Measurements from ENCODE around the gene CRISPLD2. TPM values are rescaled to one million over a fixed set of nuclear protein-coding genes. Genes with fewer than 3 reads are reported as not detected.
"Not testable (repeated sequence)": the region's sequence is repeated elsewhere in the genome, so short reads cannot be mapped to it uniquely, and the experiment has no call there.

The CRISPLD2 gene
- polyA plus RNA-seq, 2 donors = 3.7 to 8.8 TPM

DNA sequence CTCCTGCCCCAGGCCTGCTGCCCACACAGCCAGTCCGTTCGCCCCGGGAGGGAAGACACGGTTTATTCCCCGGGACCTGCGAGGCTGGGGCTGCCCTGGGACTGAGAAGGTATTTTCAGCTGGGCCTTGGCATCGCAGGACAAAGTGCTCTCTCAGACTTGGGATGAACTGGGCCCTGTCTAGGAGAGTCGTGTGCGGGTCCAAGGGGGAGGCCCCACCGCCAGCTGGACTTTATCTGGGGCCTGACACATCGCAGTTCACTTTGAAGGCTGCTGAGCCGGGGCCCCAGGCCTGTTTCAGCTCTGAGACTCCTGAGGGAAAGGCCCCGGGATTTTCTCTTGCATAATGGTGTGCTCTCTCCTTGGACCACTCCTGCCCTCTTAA is 6.8 kb downstream of the CRISPLD2 start:
- no peaks in the 10 kb centered on the region for H3K9me3 ChIP-seq (ENCODE audit: control insufficient read depth in 2 of 2, insufficient read depth in 1 of 2, low read depth in 1 of 2, low read length in 1 of 2)
- H3K27me3 ChIP-seq (ENCODE audit: control insufficient read depth in 1 of 2, insufficient read depth in 2 of 2, low read length in 2 of 2) = no peaks in the 10 kb centered on the region
- no peaks in the 10 kb centered on the region for H3K4me1 ChIP-seq (ENCODE audit: control insufficient read depth in 2 of 2, insufficient read depth in 2 of 2, low read length in 1 of 2)
- no peaks in the 10 kb centered on the region for H3K36me3 ChIP-seq (ENCODE audit: control insufficient read depth in 2 of 2, insufficient read depth in 2 of 2, low read length in 1 of 2)
- no peak overlapping the region for H3K4me3 ChIP-seq (ENCODE audit: low read depth in 1 of 2, low read length in 2 of 2)
- H3K27ac ChIP-seq (ENCODE audit: low read depth in 2 of 2, low read length in 1 of 2) = peak overlapping the region; percentile 84 to 89
- WGBS, 2 donors = 63% methylated on average over 13 of the region's 13 CpGs

DNA sequence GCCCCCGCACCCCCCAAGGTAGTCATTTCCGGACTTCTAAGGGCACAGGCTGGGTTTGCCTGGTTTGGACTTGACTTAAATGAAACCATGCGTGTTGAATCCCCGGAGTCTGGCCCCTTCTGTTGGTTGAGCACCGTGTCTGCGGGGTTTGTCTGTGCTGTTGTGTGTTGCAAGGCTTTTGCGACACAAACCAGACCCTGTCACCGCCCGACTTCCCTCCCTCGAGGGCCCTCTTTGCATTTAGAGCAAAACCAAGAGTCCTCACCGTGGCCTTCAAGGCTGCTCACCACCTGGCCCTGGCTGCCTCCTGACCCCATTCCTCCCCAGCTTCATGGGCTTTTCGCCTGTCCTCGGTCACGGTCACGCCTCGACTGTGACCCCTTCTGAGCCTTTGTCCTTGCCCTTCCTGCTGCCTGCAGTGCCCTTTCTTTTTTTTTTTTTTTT is 7.4 kb downstream of the CRISPLD2 start:
- Histone ChIP-seq H3K27ac (ENCODE audit: low read depth in 2 of 2, low read length in 1 of 2) (peak overlapping the region; percentile 84 to 90), H3K4me3 (ENCODE audit: low read depth in 1 of 2, low read length in 2 of 2) (no peak overlapping the region)

DNA sequence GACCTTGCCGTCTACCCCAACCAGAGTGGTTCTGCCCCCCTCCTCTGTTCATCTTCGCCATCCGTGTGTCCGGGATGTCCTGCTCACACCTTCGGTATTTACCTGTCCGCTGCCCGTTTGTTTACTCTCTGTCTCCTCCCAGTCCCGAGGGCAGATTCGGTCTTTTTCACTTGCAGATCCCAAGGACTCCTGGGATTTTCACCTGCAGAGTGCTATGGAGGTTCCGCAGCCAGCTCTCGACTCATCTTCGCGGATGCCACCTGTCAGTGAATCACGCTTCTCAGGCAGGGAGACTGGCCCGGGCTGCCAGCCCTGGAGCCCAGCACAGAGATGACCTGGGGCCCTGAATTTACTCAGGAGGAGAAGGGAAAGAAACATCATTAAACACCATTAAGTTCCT is 8.1 kb downstream of the CRISPLD2 start:
- no peak overlapping the region for H3K4me3 ChIP-seq (ENCODE audit: low read depth in 1 of 2, low read length in 2 of 2)
- H3K27me3 ChIP-seq (ENCODE audit: control insufficient read depth in 1 of 2, insufficient read depth in 2 of 2, low read length in 2 of 2) = no peaks in the 10 kb centered on the region
- H3K4me1 ChIP-seq (ENCODE audit: control insufficient read depth in 2 of 2, insufficient read depth in 2 of 2, low read length in 1 of 2) = no peaks in the 10 kb centered on the region
- no peaks in the 10 kb centered on the region for H3K9me3 ChIP-seq (ENCODE audit: control insufficient read depth in 2 of 2, insufficient read depth in 1 of 2, low read depth in 1 of 2, low read length in 1 of 2)
- H3K27ac ChIP-seq (ENCODE audit: low read depth in 2 of 2, low read length in 1 of 2) = peak overlapping the region; percentile 19 to 85
- H3K36me3 ChIP-seq (ENCODE audit: control insufficient read depth in 2 of 2, insufficient read depth in 2 of 2, low read length in 1 of 2) = no peaks in the 10 kb centered on the region
- 80% methylated on average over 15 of the region's 15 CpGs for WGBS, 2 donors

More for the DNA sequence above, 7.4 kb downstream of the CRISPLD2 start:
- Histone ChIP-seq H3K4me1 (ENCODE audit: control insufficient read depth in 2 of 2, insufficient read depth in 2 of 2, low read length in 1 of 2) (no peaks in the 10 kb centered on the region), H3K27me3 (ENCODE audit: control insufficient read depth in 1 of 2, insufficient read depth in 2 of 2, low read length in 2 of 2) (no peaks in the 10 kb centered on the region), H3K9me3 (ENCODE audit: control insufficient read depth in 2 of 2, insufficient read depth in 1 of 2, low read depth in 1 of 2, low read length in 1 of 2) (no peaks in the 10 kb centered on the region), H3K36me3 (ENCODE audit: control insufficient read depth in 2 of 2, insufficient read depth in 2 of 2, low read length in 1 of 2) (no peaks in the 10 kb centered on the region)
- 61 to 73% methylated on average over 16 of the region's 16 CpGs for WGBS, 2 donors

DNA sequence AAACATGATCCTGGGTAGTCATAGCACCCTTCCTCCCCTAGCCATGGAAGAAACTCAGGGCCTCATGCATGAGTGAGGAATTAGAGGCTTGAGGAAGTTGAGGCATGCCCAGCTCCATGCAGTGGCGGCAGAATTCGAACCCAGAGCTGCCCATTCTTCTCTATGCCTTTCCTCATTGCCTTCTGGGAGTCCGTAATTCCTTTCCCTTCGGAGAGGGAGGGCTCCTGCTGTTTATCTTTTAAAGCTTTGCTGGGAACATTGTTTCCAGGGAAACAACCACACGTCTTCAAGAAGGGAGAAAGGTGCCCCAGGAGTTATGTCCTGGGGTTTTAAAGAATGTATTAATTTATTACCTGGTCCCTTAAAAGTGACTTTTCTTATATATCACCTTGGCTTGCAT is 8.5 kb downstream of the CRISPLD2 start:
- WGBS, 2 donors = 72 to 79% methylated on average over 5 of the region's 5 CpGs
- Histone ChIP-seq H3K36me3 (ENCODE audit: control insufficient read depth in 2 of 2, insufficient read depth in 2 of 2, low read length in 1 of 2) (no peaks in the 10 kb centered on the region), H3K27me3 (ENCODE audit: control insufficient read depth in 1 of 2, insufficient read depth in 2 of 2, low read length in 2 of 2) (no peaks in the 10 kb centered on the region), H3K4me1 (ENCODE audit: control insufficient read depth in 2 of 2, insufficient read depth in 2 of 2, low read length in 1 of 2) (no peaks in the 10 kb centered on the region), H3K4me3 (ENCODE audit: low read depth in 1 of 2, low read length in 2 of 2) (no peak overlapping the region), H3K9me3 (ENCODE audit: control insufficient read depth in 2 of 2, insufficient read depth in 1 of 2, low read depth in 1 of 2, low read length in 1 of 2) (no peaks in the 10 kb centered on the region), H3K27ac (ENCODE audit: low read depth in 2 of 2, low read length in 1 of 2) (peak overlapping the region; percentile 19 to 69)

DNA sequence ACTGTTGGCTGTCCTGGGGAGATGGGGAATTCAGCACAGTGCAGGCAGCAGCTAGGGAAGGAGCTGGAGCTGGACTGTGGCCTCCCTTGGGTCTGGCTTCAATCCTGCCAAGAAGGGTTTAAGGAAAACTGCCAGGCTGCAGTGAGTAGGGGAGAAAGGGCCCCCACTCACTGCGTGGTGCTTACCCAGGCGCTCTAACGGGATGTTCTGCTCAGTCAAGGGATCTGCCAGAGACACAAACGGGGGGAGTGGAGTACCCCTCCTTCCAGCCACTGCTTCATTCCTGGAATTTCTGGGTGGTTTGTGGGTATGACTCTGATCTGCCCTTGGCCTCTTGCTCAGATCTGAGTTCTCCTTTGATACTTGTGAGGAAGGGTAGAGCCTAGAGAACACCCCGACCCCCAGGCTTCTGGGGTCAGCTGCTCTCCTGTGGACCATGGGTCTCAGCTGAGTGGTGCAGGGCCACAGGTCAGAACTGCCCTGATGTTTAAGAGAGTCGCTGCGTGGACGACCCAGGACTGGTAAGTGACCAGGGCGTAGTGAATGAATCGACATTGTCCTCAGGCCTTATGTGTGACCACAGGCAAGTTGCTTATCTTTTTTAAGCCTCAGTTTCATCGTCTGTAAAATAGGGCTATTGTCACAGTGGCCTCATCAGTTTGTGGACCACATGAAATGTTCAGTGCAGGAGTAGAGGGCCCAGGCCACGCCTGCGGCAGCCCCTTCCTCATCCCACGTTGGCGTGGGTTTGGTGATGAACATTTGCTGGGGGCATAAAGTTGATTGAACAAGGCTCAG is 9.6 kb downstream of the CRISPLD2 start:
- 70 to 71% methylated on average over 15 of the region's 15 CpGs for WGBS, 2 donors
- H3K27me3 ChIP-seq (ENCODE audit: control insufficient read depth in 1 of 2, insufficient read depth in 2 of 2, low read length in 2 of 2) = no peaks in the 10 kb centered on the region
- H3K4me1 ChIP-seq (ENCODE audit: control insufficient read depth in 2 of 2, insufficient read depth in 2 of 2, low read length in 1 of 2) = peaks cover 0 to 4% of the 10 kb centered on the region in 2 donors
- H3K27ac ChIP-seq (ENCODE audit: low read depth in 2 of 2, low read length in 1 of 2) = peak overlapping the region; percentile 83 to 92
- no peaks in the 10 kb centered on the region for H3K36me3 ChIP-seq (ENCODE audit: control insufficient read depth in 2 of 2, insufficient read depth in 2 of 2, low read length in 1 of 2)
- H3K4me3 ChIP-seq (ENCODE audit: low read depth in 1 of 2, low read length in 2 of 2) = no peak overlapping the region
- no peaks in the 10 kb centered on the region for H3K9me3 ChIP-seq (ENCODE audit: control insufficient read depth in 2 of 2, insufficient read depth in 1 of 2, low read depth in 1 of 2, low read length in 1 of 2)

DNA sequence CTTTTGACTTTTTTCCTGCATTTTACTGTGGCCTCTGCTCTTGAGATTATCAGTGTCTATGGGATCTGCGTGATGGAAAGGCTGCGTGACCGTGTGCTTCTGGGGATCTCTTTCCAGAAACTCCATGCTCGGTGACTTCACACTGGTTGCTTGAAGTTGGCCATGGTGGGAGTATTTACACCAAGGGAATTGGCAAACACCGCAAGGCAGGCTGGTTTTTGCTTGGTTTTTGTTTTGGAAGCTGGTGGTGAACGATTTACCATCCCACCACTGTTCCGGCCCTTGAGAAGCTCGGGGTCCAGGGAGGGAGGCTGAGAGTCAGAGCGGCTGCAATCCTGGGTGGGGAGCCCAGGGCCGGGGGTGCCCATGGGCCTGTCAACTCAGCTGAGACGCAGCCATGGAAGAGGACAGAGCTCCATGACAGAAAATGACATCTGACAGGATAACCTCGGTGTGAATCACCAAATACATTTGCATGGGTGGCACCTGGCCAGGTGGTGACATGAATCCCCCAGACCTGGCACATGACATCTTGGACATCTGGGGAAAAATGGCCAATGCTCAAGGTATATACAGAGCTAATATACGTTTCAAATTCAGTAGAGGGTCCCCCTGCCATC is 11.1 kb downstream of the CRISPLD2 start:
- Histone ChIP-seq H3K27me3 (ENCODE audit: control insufficient read depth in 1 of 2, insufficient read depth in 2 of 2, low read length in 2 of 2) (no peaks in the 10 kb centered on the region), H3K4me1 (ENCODE audit: control insufficient read depth in 2 of 2, insufficient read depth in 2 of 2, low read length in 1 of 2) (peaks cover 0 to 9% of the 10 kb centered on the region in 2 donors), H3K9me3 (ENCODE audit: control insufficient read depth in 2 of 2, insufficient read depth in 1 of 2, low read depth in 1 of 2, low read length in 1 of 2) (no peaks in the 10 kb centered on the region), H3K36me3 (ENCODE audit: control insufficient read depth in 2 of 2, insufficient read depth in 2 of 2, low read length in 1 of 2) (no peaks in the 10 kb centered on the region), H3K27ac (ENCODE audit: low read depth in 2 of 2, low read length in 1 of 2) (peak overlapping the region; percentile 53 to 92), H3K4me3 (ENCODE audit: low read depth in 1 of 2, low read length in 2 of 2) (no peak overlapping the region)
- 84 to 87% methylated on average over 13 of the region's 13 CpGs for WGBS, 2 donors

DNA sequence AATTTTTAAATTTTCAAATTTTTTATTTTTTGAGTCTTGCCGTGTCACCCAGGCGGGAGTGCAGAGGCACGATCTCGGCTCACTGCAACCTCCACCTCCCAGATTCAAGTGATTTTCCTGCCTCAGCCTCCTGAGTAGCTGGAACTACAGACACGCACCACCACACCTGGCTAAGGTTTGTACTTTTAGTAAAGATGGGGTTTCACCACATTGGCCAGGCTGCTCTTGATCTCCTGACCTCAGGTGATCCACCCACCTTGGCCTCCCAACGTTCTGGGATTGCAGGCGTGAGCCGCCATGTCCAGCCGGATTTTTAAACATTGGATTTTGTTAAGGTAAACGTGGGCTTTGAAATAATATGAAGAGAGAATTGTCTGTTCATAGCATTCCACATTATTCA is 11.9 kb downstream of the CRISPLD2 start:
- not testable (repeated sequence) for H3K9me3 ChIP-seq (ENCODE audit: control insufficient read depth in 2 of 2, insufficient read depth in 1 of 2, low read depth in 1 of 2, low read length in 1 of 2); H3K4me1 ChIP-seq (ENCODE audit: control insufficient read depth in 2 of 2, insufficient read depth in 2 of 2, low read length in 1 of 2); H3K4me3 ChIP-seq (ENCODE audit: low read depth in 1 of 2, low read length in 2 of 2); H3K36me3 ChIP-seq (ENCODE audit: control insufficient read depth in 2 of 2, insufficient read depth in 2 of 2, low read length in 1 of 2); H3K27me3 ChIP-seq (ENCODE audit: control insufficient read depth in 1 of 2, insufficient read depth in 2 of 2, low read length in 2 of 2)
- WGBS, 2 donors = 80 to 82% methylated on average over 10 of the region's 10 CpGs
- H3K27ac ChIP-seq (ENCODE audit: low read depth in 2 of 2, low read length in 1 of 2) = peak overlapping the region; percentile 91 to 92

DNA sequence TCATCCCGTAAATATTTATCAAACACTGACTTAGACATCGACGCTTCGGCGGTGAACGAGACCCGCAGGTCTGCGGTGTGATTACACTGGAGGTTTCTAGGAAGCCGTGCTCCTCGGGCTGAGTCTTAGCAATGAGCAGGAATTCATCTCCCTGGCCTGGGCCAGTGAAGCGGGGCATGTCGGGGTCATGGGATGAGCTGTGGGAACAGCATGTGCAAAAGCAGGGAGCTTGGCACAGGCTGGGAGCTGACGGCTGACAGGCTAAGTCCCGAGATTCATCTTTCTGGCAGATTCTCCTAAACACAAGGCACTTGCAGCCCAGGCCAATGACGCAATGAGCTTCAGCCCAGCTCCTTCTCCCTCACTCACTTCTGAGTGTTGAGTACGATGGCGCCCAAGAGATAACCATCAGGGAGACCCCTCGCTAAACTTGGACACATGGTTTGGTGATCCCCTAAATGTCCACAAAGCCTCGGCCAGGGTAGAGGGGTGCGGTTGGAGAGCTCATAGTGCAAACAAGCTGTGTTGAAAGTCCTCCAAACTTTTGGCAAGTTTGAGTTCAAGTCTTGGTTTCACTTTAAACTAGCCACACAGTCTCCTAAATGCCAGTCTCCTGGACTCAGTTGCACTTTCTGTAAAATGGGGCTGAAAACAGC is 12.8 kb downstream of the CRISPLD2 start:
- Histone ChIP-seq H3K27me3 (ENCODE audit: control insufficient read depth in 1 of 2, insufficient read depth in 2 of 2, low read length in 2 of 2) (no peaks in the 10 kb centered on the region), H3K36me3 (ENCODE audit: control insufficient read depth in 2 of 2, insufficient read depth in 2 of 2, low read length in 1 of 2) (no peaks in the 10 kb centered on the region), H3K9me3 (ENCODE audit: control insufficient read depth in 2 of 2, insufficient read depth in 1 of 2, low read depth in 1 of 2, low read length in 1 of 2) (no peaks in the 10 kb centered on the region), H3K27ac (ENCODE audit: low read depth in 2 of 2, low read length in 1 of 2) (peak overlapping the region; percentile 91 to 92), H3K4me3 (ENCODE audit: low read depth in 1 of 2, low read length in 2 of 2) (no peak overlapping the region), H3K4me1 (ENCODE audit: control insufficient read depth in 2 of 2, insufficient read depth in 2 of 2, low read length in 1 of 2) (peaks cover 5 to 10% of the 10 kb centered on the region in 2 donors)
- 57 to 59% methylated on average over 20 of the region's 20 CpGs for WGBS, 2 donors

DNA sequence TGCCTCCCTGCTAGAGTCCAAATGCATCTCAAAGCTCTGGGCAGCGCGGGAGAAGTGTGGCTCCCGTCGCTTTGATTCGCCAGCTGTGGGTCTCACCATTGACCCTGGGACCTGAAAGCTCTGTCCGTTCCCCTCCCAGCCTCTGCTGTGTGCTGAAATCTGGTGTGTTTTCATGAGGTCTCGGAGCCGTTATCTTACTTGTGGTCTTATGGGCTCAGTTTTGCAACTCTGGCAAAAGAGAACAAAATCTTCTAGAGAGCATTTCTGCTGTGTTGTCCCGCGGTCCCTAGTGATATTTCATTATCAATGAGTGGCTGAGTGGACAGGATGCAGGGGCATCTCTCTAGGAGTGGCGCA is 13.3 kb downstream of the CRISPLD2 start:
- H3K4me3 ChIP-seq (ENCODE audit: low read depth in 1 of 2, low read length in 2 of 2) = no peak overlapping the region

More for the DNA sequence above, 13.3 kb downstream of the CRISPLD2 start:
- Histone ChIP-seq H3K27me3 (ENCODE audit: control insufficient read depth in 1 of 2, insufficient read depth in 2 of 2, low read length in 2 of 2) (no peaks in the 10 kb centered on the region), H3K9me3 (ENCODE audit: control insufficient read depth in 2 of 2, insufficient read depth in 1 of 2, low read depth in 1 of 2, low read length in 1 of 2) (no peaks in the 10 kb centered on the region), H3K36me3 (ENCODE audit: control insufficient read depth in 2 of 2, insufficient read depth in 2 of 2, low read length in 1 of 2) (peaks cover 0 to under 1% of the 10 kb centered on the region in 2 donors), H3K4me1 (ENCODE audit: control insufficient read depth in 2 of 2, insufficient read depth in 2 of 2, low read length in 1 of 2) (peaks cover 5 to 15% of the 10 kb centered on the region in 2 donors), H3K27ac (ENCODE audit: low read depth in 2 of 2, low read length in 1 of 2) (peak overlapping the region; percentile 77 to 89)
- 78 to 83% methylated on average over 11 of the region's 11 CpGs for WGBS, 2 donors
